K562 treated with DMSO at 1 percent for 12 hours (cell line): Measurements from ENCODE around the gene ANKIB1. TPM values are rescaled to one million over a fixed set of nuclear protein-coding genes. Genes with fewer than 3 reads are reported as not detected.

ENCODE experiments used
- total RNA-seq: library from RNA; unstranded; fragments of 300-600 nt; gene quantifications from 2 replicates; pipeline ENCODE4 v1.2.3, GENCODE V29; 2022; ENCODE audit not compliant: insufficient read depth

ANKIB1 gene
- 4.6 and 18.2 TPM in 2 replicates for total RNA-seq

GRCh38 chr7:92245487-92246359 lies at the start of gene ANKIB1, which contains the start of gene KRIT1:
Gene ANKIB1, plus strand, starts transcription at chr7:92245974. Its CDS starts 49,005 bp downstream, at chr7:92294979.
Gene KRIT1, minus strand, starts transcription at chr7:92245914. Its CDS starts 3,779 bp downstream, at chr7:92242135.

DNA sequence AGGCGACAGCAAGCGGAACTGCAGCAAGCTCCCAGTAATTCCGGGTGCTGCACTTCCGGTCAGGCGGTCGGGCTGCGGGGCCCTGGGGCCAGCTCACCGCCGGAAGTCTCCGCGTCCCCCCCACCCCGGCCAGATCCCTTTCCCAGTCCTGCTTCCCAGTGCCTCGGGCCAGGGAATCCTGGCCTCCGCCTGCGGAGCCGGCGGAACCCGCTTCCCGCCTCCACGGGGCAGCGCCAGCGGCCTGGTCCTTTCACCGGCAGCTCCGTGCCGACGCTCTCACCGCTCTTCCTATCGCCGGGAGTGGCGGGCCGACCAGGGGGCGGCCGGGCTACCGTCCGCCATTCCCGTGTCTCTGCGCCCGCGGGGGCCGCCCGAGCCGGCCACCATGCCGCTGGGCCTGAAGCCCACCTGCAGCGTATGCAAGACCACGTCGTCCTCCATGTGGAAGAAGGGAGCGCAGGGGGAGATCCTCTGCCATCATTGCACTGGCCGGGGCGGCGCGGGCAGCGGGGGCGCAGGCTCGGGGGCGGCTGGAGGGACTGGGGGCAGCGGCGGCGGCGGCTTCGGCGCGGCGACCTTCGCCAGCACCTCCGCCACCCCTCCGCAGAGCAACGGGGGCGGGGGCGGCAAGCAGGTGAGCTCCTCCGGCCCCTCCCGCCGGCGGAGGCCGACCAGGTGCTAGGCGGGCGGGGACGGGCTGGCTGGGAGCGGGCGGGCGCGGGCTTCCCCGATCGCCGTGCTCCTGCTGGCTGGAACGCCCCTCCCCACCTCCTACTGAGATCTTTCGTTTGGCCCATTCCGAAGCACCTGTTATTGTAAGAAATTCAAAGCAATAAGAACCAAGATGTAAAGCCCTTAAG lies 201.8 kb downstream of the ANKIB1 start, which contains the start of gene GATAD1:
Gene GATAD1, plus strand, starts transcription at position 138 of the 860 bp plus-strand sequence. Its CDS starts 248 bp downstream, at position 386.

Other genes starting within 250 kb of the ANKIB1 start
- gene CYP51A1, start 111.5 kb upstream of the ANKIB1 start, total RNA-seq: 18.5 and 39.0 TPM in 2 replicates
- not detected in 2 replicates for gene LRRD1, start 66.8 kb upstream of the ANKIB1 start, total RNA-seq
- gene KRIT1, start 60 bp upstream of the ANKIB1 start, total RNA-seq: 6.3 and 24.5 TPM in 2 replicates
- gene GATAD1, start 201.5 kb downstream of the ANKIB1 start, total RNA-seq: 17.1 and 44.5 TPM in 2 replicates
- 1.2 TPM in 1 of 2 replicates, not detected in the other for gene ERVW-1, start 232.0 kb downstream of the ANKIB1 start, total RNA-seq